Gastrocnemius medialis (tissue), 4 donors: ENCODE results near the gene RNF220.

Experiments
- CTCF ChIP-seq, 5 experiments: fragments of 450-650 bp in 3 of 5; fragments of 200-600 bp in 2 of 5; sonication (generic) in 2 of 5; IDR thresholded peaks in 4 of 5; conservative IDR thresholded peaks in 1 of 5; 1 replicate in 4 of 5; 2 replicates in 1 of 5; pipeline ENCODE4 v1.5.1; 2016 to 2019; ENCODE audit warnings: antibody characterized with exemption in 5 of 5, mild to moderate bottlenecking in 3 of 5, moderate library complexity in 3 of 5
- POLR2A ChIP-seq, 2 donors: fragments of 450-650 bp; IDR thresholded peaks; one replicate each; pipeline ENCODE4 v1.6.1; 2017; ENCODE audit warnings: antibody characterized with exemption in 2 of 2, mild to moderate bottlenecking in 2 of 2, moderate library complexity in 2 of 2

GRCh38 chr1:44678626-44679025 is 273.6 kb downstream of the RNF220 start:
- TF ChIP-seq CTCF (IDR thresholded peaks at IDR 0.05 in 4 of 5, conservative IDR thresholded peaks at IDR 0.05 in 1 of 5) (no peak), POLR2A (IDR thresholded peaks at IDR 0.05) (no peak)
